Dedifferentiated amniotic fluid mesenchymal stem cell (primary cell): ENCODE measurements around the gene RNF225.
"Not testable (repeated sequence)": the region's sequence is repeated elsewhere in the genome, so short reads cannot be mapped to it uniquely, and the experiment has no call there.

ENCODE experiments used
- DNase-seq: peaks from one replicate; pipeline ENCODE4 v3.0.0-alpha.2; 2016; ENCODE audit errors: extremely low spot score

Gene RNF225

DNA sequence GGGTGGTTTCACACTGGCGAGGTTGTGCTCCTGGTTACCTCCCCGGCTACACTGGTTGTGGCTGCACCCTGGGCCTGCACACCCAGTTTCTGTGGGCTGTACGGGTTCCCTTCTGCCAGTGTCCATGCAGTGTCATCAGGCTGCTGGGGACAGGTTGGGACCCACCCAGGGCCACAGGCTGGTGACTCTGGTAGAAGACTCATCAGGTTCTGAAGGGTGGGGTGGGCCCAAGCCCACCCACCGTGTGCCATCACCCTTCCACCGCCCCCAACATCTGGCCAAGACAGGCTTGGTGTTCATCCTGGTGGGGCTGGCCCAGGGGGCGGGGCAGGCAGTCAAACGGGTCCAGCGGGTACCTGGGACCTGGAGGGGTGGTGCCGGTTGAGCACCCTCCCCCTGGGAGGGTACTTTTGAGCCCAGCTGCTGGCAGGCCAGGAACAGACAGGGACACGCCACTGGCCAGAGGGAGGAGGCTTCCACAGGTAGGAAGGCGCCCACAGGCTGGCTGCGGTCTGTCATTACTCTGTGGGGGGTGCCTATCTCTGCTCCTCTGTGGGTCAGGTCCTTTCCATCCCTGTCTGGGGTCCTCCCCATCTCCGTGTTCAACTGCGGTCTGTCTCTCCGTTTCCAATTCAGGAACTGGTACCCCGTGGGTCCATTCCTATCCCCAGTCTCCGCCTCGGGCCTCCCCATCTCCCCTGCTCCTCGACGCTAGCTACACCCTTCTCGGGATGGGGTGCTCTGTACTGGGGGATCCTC is at the start of gene RNF225:
RNF225 (plus strand) TSS at position 437 of the 759 bp plus-strand sequence. CDS start 434 bp downstream, outside the sequence.
- no peak for DNase-seq

DNA sequence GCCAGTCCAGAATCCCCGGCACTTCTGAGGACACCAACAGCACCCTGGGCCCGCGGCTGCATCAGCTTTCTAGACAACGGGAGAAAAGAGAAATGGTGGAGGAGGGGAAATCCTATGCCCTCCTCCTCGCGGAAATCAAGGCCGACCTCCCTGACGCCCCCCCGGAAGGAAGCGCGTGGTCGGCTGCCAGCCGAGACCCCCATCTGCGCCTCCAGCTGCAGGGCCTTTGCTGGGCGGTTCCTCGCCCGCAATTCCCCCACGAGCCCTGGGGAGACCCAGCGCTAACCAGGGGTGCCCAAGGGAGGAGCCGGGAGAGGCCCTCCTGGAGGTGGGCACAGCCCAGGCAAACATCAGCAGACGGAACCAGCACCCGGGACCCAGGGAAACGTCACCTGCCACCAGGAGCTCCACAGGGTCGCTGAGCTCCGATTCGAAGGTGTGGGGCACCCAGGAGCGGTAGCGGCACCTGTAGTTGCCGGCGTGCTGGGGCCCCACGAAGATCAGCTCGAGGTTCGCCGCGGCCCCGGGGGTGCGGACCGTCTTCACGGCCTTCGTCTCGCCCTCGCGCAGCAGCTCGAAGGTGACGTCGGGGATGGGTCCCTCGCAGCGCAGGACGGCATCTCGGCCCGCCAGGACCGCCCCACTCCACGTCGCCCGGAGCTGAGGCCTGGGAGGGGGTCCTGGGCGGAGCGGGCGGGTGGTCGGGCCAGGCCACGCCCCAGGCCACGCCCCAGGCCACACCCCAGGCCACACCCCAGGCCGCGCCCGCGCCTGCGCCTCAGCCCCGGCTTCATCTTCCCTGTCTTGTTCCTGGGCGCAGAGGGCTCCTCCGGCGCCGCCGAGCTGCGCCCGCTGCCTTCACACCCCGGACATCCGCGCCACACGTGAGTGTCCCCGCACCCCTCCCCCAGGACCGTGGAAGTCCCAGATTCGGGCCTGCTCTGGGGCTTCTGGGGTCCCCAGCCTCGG is 48.2 kb upstream of the RNF225 start:
- peak; percentile 57 for DNase-seq

DNA sequence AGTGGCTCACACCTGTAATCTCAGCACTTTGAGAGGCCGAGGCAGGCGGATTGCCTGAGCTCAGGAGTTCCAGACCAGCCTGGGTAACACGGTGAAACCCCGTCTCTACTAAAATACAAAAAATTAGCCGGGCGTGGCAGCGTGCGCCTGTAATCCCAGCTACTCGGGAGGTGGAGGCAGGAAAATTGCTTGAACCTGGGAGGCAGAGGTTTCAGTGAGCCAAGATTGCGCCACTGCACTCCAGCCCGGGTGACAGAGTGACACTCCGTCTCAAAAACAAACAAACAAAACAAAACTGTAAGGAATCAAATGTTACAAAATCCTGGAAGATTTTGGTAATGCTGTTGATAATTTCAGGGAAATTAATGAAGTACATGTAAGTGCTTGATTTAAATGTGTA is 47.4 kb upstream of the RNF225 start:
- not testable (repeated sequence) for DNase-seq

DNA sequence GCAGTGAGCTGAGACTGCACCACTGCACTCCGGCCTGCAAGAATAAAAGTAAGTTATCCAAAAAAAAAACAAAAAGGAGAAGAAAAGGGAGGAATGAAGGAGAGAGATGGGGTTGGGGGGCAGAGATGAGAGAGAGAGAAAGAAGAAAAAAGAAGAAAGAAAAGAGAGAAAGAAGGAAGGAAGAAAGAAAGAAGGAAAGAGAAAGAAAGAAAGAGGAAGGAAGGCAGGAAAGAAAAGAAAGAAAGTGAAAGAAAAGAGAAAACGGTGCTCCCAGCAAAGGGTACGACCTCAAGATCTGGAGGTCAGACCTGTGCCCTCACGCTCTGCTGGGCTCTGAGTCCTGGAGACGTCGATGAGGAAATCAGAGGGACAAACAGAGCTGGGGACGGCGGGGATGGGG is 45.9 kb upstream of the RNF225 start:
- DNase-seq: no peak

DNA sequence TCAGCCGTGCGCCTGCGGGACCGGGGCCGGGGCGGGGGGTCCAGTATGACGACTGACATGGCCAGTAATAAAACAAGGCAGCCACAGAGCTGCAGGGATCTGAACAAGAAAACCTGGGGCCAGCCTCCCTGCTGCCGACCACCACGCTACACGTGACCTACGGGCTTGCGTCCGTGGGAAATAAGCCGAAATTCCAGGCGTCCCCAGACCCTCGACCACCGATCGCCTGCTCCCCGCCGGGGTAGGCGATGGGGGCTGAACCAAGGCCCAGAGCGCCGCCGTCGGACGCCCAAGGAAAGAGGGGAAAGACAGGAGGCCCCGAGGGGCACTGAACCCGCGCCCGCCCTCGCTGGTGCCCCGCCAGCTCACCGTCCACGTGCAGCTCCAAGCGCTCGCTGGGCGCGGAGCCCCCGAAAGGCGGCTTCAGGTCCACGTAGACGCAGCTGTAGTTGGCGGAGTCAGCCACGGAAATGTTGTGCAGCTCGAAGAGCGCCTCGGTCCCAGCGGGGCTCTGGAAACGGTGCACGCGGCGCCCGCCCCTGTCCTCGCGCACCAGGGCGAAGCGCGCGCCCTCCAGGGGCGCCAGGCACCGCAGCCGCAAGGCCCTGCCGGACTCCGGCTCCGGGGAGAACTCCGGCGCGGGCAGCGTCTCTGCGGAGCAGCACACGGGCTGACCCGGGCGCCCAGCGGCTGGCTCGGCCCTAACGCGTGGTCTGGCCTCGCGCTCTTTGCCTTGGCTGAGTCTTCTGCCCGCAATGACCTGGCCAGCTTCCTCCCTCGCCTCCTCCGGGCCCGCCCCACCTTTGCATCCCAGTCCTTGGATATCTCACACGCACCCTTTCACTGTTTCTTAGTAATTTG is 45.2 kb upstream of the RNF225 start:
- no peak for DNase-seq

DNA sequence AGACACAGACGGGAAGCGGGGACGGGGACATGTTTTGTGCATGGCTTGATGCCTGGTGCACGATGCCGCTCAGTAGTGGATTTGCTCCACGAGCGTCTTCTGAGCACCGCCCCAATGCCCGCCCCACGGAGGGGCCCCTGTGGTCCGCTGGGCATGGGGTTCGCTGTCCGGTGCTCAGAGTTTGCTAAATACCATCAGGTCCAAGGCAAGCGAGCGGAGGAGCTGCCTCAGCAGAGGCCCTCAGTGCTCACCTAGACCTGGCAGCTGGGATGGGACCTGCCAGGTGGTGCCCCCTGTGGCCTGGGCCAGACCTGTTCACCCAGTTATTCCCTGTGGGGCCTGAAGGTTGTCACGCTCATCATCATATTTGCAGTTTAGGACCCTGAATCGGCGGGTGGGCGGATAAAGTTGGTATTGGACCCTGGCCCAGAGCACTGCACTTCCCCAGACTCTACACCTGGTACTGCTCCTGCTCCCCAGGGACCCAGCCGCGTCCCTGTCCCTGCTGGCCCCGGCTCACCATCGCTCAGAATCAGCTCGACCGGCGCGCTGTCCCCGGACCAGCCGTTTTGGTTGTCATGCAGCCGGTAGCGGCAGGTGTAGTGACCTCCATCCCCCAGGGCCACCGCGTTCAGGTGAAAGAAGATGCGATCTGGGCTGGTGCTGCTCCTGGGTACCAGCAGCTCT is 44.4 kb upstream of the RNF225 start:
- no peak for DNase-seq

DNA sequence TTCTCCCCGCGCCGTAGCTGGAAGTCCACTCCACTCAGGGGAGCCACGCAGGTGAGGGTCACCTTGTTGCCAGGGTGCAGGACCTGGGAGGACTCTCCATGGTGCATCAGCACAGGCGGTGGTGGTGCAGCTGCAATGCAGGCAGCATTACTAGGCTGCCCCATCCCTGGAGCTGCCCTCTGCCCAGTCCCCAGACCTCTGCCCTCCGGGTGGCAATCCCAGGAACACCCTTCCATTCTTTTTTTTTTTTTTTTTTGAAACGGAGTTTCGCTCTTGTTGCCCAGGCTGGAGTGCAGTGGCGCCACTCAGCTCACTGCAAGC is 43.9 kb upstream of the RNF225 start:
- no peak for DNase-seq

DNA sequence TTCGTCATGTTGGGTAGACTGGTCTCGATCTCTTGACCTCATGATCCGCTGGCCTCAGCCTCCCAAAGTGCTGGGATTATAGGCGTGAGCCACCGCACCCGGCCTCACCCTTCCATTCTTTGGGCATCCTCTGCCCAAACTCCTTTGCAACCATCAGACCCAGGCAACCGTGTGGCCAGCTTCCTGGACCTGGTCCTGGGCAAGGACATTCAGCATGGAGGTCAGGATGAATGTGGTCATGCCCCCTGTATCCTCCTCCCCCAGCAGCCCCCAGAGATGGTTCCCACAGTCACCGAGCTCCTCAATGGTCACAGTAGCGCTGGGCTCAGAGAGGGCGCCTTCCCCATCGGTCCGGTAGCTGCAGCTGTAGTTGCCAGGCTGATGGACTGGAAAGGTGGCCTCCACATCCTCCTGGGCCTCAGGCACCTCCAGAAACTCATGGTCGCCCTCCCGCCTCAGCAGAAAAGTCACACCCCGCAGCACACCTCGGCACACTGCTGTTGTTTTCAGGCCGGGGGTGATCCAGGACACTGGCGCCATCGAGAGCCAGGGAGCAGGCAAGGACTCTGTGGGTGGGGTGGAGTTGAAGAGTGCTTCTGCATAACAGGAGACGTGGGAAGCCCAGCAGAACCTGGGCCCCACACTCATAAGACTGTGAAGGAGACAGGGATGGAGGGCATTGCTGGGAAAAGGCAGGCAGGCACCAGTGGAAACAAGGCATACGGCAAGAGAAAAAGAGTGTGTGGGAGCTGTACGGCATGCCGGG is 43.3 kb upstream of the RNF225 start:
- no peak for DNase-seq

DNA sequence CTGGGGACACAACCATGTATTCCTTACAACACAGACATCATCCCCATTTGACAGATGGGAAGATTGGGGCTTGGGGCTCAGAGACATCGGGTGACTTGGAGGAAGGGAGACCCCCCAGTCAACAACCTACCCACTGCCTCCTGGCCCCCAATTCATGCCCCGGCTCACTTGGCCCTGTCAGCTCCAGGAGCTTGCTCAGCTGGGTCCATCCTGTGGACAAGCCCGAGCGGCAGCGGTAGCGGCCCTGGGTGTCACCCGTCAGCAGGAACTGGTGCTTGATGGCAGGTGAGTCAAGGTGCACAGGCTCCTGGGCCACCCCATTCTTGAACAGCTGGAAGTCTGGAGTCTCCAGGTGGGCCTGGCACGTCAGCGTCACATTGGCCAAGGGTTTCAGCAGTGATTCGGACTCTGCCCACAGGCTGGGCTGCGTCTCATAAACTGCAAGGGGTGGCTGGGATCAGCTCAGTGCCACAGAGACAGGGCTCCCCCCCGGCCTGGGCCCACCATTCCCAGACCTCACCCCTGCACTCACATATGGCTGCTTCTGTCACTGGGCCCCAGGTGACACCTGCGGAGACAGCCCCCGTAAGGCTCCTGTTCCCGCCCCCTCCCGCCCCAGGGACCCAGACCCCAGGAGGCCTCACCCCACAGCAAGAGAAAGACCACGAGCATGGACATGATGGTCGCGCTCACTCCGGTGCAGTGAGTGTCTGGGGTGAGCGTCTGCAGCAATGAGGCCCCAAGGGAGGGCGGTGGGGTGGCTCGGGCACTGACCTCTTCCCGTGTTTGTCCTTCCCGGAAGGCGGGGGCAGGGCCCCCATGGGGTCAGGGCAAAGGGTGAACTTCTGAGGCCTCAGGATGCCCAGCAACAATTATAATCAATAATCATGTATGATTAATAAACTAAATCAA is 42.4 kb upstream of the RNF225 start, which contains the start of gene A1BG:
A1BG (minus strand) TSS at position 733 of the 912 bp plus-strand sequence; CDS start at position 678, 55 bp downstream.
- DNase-seq: no peak

DNA sequence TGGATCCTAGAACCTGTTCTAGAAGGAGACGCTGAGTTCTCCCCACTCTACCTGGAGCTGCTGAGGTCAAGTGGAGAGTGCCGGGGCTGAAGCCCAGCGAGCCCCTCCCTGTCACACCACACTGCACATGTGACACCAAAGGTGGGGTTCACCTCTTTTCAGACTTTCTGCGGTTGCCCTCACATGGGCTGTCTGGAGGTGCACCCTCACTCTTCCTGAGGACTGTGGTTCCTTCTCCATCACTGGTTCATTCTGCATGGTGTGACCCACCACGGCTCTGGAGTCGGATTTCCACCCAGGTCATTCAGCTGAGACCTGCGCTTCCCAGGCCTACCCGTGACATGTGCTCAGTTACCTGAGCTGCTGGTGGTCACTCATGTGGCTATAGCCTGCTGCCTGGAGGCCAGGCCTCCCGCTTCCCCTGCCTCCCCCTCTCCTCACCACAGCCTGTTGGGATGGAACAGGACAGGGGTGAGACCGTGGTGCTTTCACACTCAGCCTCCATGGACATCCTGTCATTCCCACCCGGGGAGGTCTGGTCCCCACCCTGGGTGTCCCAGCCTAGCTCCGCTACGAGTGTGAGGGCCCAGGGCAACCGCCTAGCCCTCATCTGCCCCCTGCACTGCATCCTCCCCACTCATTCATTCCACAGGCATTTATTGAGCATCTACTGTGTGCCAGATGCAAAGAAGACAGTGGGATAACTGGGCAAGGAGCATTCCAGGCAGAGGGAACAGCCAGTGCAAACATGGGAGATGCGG is 41.6 kb upstream of the RNF225 start:
- no peak for DNase-seq

DNA sequence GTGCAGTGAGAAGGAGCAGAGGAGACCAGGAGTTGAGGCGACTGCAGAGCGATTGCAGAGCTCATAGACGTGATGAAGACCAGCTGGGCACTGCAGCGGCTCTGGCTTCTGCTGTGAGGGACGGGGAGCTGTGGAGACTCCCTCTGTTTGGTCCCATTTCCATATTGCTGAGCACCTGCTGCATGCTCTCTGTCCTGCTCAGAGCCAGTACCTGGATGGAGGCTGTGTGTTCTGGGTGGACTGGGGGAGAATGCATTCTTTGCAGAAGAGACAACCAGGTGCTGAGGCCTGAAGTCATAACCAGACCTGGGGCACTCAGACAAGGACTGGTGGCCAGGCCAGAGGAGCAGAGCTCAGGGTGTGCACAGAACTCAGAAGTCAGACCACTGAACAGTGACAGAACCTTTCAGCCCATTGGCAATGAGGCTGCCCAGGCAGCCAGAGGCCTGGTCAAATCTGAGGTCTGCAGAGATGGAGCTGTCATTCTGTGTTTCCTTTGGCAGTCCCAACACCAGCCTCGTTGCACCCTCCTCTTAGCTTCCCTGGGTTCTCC is 40.9 kb upstream of the RNF225 start:
- DNase-seq: no peak

DNA sequence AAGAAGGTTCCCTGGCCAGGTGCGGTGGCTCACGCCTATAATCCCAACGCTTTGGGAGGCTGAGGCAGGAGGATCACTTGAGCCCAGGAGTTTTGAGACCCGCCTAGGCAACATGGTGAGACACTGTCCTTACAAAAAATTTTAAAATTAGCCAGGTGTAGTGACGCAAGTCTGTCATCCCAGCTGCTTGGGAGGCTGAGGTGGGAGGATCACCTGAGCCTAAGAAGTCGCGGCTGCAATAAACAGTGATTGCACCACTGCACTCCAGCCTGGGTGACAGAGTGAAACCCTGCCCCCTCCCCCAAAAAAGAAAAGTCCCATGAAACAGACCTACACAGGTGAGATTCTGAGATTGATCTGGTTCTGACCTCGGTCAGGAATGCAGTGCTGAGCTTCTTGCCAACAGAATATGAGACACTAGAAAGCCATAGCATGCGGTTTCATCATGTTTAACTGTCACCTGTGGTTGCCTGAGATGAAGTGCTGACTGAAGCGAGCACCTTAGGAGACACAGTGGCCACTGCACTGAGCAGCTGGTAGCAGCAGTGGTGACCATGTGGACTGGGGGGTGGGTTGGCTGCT is 40.1 kb upstream of the RNF225 start:
- no peak for DNase-seq

DNA sequence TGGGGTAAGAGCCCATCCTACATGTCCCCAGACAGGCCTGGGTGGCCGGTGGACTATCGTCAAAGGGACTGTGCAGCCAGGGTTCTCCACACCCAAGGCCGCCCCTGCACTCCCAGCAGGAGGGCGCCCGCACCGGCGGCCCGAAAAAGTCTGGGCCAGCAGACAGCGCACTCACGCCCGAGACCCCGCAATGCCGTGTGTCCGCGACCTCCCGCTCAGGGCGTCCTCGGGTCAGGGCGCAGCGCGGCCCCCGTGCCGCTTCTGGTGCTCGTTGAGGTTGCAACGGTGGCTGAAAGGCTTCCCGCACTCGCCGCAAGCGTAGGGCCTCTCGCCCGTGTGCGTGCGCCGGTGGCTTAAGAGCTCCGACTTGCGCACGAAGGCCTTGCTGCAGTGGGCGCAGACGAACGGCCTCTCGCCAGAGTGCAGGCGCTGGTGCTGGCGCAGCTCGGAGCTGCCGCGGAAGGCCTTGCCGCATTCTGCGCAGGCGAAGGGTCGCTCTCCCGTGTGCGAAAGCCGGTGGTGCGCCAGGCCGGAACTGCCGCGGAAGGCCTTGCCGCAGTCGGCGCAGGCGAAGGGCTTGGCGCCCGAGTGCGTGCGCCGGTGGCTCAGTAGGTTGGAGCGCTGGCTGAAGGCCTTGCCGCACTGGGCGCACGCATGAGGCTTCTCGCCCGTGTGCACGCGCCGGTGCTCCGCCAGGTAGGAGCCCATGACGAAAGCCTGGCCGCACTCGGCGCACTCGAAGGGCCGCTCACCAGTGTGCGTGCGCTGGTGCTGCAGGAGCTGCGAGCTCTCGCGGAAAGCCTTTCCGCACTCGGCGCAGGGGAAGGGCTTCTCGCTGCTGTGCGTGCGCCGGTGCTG is 39.3 kb upstream of the RNF225 start:
- DNase-seq: no peak

DNA sequence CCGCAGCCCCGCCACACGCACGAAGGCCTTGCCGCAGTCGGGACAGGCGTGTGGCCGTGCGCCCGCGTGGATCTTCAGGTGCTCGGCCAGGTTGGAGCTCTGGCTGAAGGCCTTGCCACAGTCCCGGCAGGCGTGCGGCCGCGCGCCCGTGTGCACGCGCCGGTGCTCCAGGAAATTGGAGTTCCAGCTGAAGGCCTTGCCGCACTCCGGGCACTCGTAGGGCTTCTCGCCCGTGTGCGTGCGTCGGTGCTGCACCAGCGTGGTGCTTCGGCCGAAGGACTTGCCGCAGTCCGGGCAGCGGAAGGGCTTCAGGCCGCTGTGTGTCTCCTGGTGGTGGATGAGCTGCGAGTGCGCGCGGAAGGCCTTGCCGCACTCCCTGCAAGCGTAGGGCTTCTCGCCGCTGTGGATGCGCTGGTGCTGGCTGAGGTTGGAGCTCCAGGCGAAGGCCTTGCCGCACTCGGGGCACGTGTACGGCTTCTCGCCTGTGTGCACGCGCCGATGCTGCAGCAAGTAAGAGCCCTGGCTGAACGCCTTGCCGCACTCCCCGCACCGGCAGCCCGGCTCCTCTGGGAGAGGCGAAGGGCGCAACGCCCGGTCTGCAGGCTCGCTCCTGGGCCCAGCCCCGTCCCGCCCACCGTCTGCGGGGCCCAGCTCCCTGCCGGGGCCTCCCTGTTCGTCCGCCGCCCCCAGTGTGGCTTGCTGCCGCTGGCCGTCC is 38.5 kb upstream of the RNF225 start:
- no peak for DNase-seq

DNA sequence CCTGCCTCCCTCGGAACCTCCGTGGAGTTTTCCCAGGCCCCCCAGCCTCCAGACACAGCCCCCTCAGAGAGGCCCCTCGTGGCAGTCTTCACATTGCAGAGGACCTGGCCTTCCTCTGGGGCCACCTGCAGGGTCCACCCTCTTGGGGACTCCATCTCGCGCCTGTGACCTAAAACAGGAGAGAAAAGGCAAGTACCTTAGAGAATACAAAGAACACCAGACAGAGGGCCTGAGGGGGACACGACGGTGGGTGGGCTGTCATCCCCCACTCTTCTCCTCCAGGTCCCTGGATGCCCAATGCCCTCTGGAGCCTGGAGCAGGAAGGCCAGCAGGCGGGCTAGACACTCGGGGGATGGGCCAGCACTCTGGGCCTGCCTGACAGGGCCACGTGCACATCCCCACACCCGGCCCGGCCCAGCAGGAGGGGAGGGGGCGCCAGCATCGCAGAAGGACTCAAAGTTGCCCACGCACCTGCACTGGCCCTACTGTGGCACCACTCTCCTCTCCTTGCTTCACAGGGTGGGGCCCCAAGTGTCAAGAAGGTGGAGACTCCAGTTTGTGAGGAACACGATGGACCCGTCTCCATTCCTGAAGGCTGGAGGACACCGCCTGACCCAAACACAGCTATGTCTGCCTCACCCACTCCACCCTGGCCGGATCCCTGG is 37.8 kb upstream of the RNF225 start:
- DNase-seq: no peak

DNA sequence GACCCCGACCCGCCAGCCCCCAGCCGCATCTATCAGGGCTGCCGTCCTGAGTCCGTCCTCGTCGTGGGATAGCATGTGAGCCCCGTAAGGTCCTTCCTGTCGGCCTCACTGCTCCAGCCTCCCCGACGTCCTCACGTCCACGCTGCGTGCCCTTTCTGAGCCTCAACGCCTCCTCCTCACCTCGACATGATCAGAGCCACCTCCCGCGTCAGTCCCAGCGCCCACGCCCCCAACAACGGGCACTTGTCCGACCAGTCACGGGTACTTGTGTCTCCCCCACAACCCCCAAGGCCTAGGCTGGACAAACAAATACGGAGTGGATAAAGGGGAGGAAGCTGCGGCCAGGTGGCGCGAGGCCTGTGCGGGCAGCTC is 33.6 kb upstream of the RNF225 start:
- no peak for DNase-seq
